NCI-H526 treated with DMSO at 0.1 percent for 48 hours (cell line): ENCODE measurements around the gene HBA2.
"Not testable (repeated sequence)": the region's sequence is repeated elsewhere in the genome, so short reads cannot be mapped to it uniquely, and the experiment has no call there.

ENCODE experiments used
- DNase-seq: peaks from one replicate; lab custom pipeline; 2025; lab: John Stamatoyannopoulos, UW

HBA2 gene

GRCh38 chr16:155031-155398 lies 17.7 kb upstream of the HBA2 start:
- DNase-seq, result no peak

GRCh38 chr16:159136-159849 lies 13.4 kb upstream of the HBA2 start:
- no peak for DNase-seq

- not testable (repeated sequence) for DNase-seq
These were observed 12.4 kb upstream of the HBA2 start for GRCh38 chr16:160242-160641.

GRCh38 chr16:160691-161190 lies 11.9 kb upstream of the HBA2 start:
- DNase-seq, result no peak

- DNase-seq, result no peak
These were observed 10.2 kb upstream of the HBA2 start for GRCh38 chr16:162271-162991.

- not testable (repeated sequence) for DNase-seq
These were observed 9.5 kb upstream of the HBA2 start for GRCh38 chr16:163139-163538.

- not testable (repeated sequence) for DNase-seq
These were observed 9.0 kb upstream of the HBA2 start for GRCh38 chr16:163696-164095.

- not testable (repeated sequence) for DNase-seq
These were observed 8.4 kb upstream of the HBA2 start for GRCh38 chr16:164134-164823.

GRCh38 chr16:164827-165538 lies 7.7 kb upstream of the HBA2 start:
- no peak for DNase-seq

GRCh38 chr16:165539-166374 lies 6.9 kb upstream of the HBA2 start, which contains the start of gene HBM:
Gene HBM (plus strand): TSS chr16:165978. CDS start chr16:165998, 20 bp downstream.
- DNase-seq, result no peak

GRCh38 chr16:166375-167121 lies 6.1 kb upstream of the HBA2 start:
- no peak for DNase-seq

- DNase-seq, result no peak
These were observed 5.5 kb upstream of the HBA2 start for GRCh38 chr16:167122-167690.

GRCh38 chr16:168424-168823 lies 4.3 kb upstream of the HBA2 start:
- DNase-seq, result no peak

- DNase-seq, result no peak
These were observed 3.7 kb upstream of the HBA2 start for GRCh38 chr16:169014-169413.

- DNase-seq, result not testable (repeated sequence)
These were observed 2.6 kb upstream of the HBA2 start for GRCh38 chr16:170088-170507.

- DNase-seq, result no peak
These were observed 1.9 kb upstream of the HBA2 start for GRCh38 chr16:170788-171187.

- DNase-seq, result not testable (repeated sequence)
These were observed 657 bp downstream of the HBA2 start for GRCh38 chr16:173211-173854.

- DNase-seq, result not testable (repeated sequence)
These were observed 1.5 kb downstream of the HBA2 start for GRCh38 chr16:173928-174769.
